OCI-LY3 (cell line): ENCODE data around the gene SPATA31C1.

Experiments
- EZH2phosphoT487 ChIP-seq: fragments of 200-600 bp; shearing (Covaris generic); IDR thresholded peaks from 2 replicates; pipeline ENCODE4 v1.6.1; 2018; ENCODE audit warnings: antibody characterized with exemption, mixed run types, low read depth
- TF ChIP-seq, protein P1 (sequence below): fragments of 200-600, 300-600 bp; sonication (generic); IDR thresholded peaks from 2 replicates; pipeline ENCODE4 v1.5.1; 2014; ENCODE audit warnings: antibody characterized with exemption, low read length, low read depth

- TF ChIP-seq, protein P1, sequence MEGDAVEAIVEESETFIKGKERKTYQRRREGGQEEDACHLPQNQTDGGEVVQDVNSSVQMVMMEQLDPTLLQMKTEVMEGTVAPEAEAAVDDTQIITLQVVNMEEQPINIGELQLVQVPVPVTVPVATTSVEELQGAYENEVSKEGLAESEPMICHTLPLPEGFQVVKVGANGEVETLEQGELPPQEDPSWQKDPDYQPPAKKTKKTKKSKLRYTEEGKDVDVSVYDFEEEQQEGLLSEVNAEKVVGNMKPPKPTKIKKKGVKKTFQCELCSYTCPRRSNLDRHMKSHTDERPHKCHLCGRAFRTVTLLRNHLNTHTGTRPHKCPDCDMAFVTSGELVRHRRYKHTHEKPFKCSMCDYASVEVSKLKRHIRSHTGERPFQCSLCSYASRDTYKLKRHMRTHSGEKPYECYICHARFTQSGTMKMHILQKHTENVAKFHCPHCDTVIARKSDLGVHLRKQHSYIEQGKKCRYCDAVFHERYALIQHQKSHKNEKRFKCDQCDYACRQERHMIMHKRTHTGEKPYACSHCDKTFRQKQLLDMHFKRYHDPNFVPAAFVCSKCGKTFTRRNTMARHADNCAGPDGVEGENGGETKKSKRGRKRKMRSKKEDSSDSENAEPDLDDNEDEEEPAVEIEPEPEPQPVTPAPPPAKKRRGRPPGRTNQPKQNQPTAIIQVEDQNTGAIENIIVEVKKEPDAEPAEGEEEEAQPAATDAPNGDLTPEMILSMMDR = no peak
- TF ChIP-seq EZH2phosphoT487 = no peak
These were observed 26.0 kb upstream of the SPATA31C1 start for GRCh38 chr9:87891754-87892153.
